Activated CD4-positive, alpha-beta T cell treated with anti-CD3 and anti-CD28 coated beads, Interleukin-2, amount 10 ng/mL, durations not matched to agents 24 days and 14 days (primary cell): ENCODE results near the gene FAM13B. TPM values are rescaled to one million over a fixed set of nuclear protein-coding genes. Genes with fewer than 3 reads are reported as not detected.
"Not testable (repeated sequence)": the region's sequence is repeated elsewhere in the genome, so short reads cannot be mapped to it uniquely, and the experiment has no call there.

Experiments used
- DNase-seq: peaks from one replicate; pipeline ENCODE4 v3.0.0; 2022
- H3K27ac Mint-ChIP-seq: one replicate; pipeline ENCODE4 v1.8.0; 2022; ENCODE audit warnings: mild to moderate bottlenecking, mixed read lengths
- H3K27me3 Mint-ChIP-seq: one replicate; pipeline ENCODE4 v1.8.0; 2022; ENCODE audit warnings: mixed read lengths
- H3K36me3 Mint-ChIP-seq: one replicate; pipeline ENCODE4 v1.8.0; 2022; ENCODE audit warnings: low read depth, mild to moderate bottlenecking, mixed read lengths
- H3K4me1 Mint-ChIP-seq: one replicate; pipeline ENCODE4 v1.8.0; 2021; ENCODE audit warnings: mixed read lengths
- H3K4me3 Mint-ChIP-seq: one replicate; pipeline ENCODE4 v1.8.0; 2022; ENCODE audit warnings: mild to moderate bottlenecking, moderate library complexity, mixed read lengths
- H3K9me3 Mint-ChIP-seq: one replicate; pipeline ENCODE4 v1.8.0; 2021; ENCODE audit warnings: mixed read lengths
- intact Hi-C: fragments of 100-400 bp; cut with micrococcal nuclease; formaldehyde crosslinking; loops from one replicate; pipeline ENCODE4 v1.15.1; 2023
- total RNA-seq: library from RNA; stranded (reverse); gene quantifications from 2 replicates; pipeline ENCODE4 v1.2.3, GENCODE V29; 2022

Gene FAM13B
- total RNA-seq, 1 donor from 2014 or later: 15.1 TPM

GRCh38 chr5:138028262-138028970, 4.5 kb downstream of the FAM13B start:
- Mint-ChIP-seq H3K36me3 (peaks cover 12% of the 10 kb centered on the region), H3K4me1 (peaks cover 47% of the 10 kb centered on the region)
- intact Hi-C loops, H3K4me3 Mint-ChIP-seq, H3K9me3 Mint-ChIP-seq, DNase-seq, H3K27ac Mint-ChIP-seq, H3K27me3 Mint-ChIP-seq: not testable (repeated sequence)

GRCh38 chr5:138026793-138027192, 6.1 kb downstream of the FAM13B start:
- H3K27ac Mint-ChIP-seq, H3K27me3 Mint-ChIP-seq, H3K4me3 Mint-ChIP-seq, intact Hi-C loops, DNase-seq, H3K9me3 Mint-ChIP-seq: not testable (repeated sequence)
- peaks cover 12% of the 10 kb centered on the region for H3K36me3 Mint-ChIP-seq
- H3K4me1 Mint-ChIP-seq: peaks cover 52% of the 10 kb centered on the region

DNA sequence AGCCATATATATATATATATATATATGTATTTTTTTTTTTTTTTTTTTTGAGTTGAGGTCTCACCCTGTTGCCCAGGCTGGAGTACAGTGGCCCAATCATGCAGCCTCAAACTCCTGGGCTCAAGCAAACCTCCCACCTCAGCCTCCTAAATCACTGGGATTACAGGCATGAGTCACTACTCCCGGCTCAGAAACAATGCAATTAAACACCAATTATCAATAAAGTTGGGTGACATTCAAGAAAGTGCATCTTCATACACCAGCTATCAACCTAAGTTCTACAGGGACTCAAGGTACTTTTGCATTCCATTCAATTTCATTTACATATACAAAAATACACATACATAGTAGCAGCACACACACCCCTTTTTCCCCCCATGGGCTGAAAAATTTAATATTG, 7.6 kb downstream of the FAM13B start:
- Mint-ChIP-seq H3K36me3 (peaks cover 20% of the 10 kb centered on the region), H3K9me3 (no peaks in the 10 kb centered on the region), H3K27ac (no peak overlapping the region), H3K4me1 (peaks cover 40% of the 10 kb centered on the region), H3K27me3 (no peaks in the 10 kb centered on the region), H3K4me3 (no peak overlapping the region)
- no peak for DNase-seq
- intact Hi-C loops: no loop called here

DNA sequence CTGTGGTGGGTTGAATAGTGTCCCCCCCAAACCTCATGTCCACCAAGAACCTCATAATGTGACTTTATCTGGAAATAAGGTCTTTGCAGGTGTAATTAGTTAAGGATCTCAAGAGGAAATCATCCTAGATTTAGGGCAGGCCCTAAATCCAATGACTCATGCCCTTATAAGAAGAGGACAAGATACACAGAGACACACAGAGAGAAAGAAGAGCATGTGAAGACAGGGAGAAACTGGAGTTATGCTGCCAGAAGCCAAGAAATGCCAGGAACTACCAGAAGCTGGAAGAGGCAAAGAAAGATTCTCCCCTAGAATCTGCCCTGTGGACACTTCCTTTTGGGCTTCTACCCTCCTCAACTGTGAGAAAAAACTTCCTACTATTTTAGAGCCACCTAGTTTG, 8.8 kb downstream of the FAM13B start:
- no peak overlapping the region for H3K4me3 Mint-ChIP-seq
- no peak for DNase-seq
- H3K36me3 Mint-ChIP-seq: peaks cover 26% of the 10 kb centered on the region
- H3K4me1 Mint-ChIP-seq: peaks cover 31% of the 10 kb centered on the region
- intact Hi-C loops: no loop called here
- H3K27me3 Mint-ChIP-seq: no peaks in the 10 kb centered on the region
- no peaks in the 10 kb centered on the region for H3K9me3 Mint-ChIP-seq
- H3K27ac Mint-ChIP-seq: no peak overlapping the region

- Mint-ChIP-seq H3K4me3 (no peak overlapping the region), H3K27ac (no peak overlapping the region), H3K4me1 (peaks cover 31% of the 10 kb centered on the region), H3K27me3 (no peaks in the 10 kb centered on the region), H3K36me3 (peaks cover 34% of the 10 kb centered on the region), H3K9me3 (no peaks in the 10 kb centered on the region)
- no peak for DNase-seq
- intact Hi-C loops: no loop called here
Measured at GRCh38 chr5:138022912-138023311, 10.0 kb downstream of the FAM13B start.

- Mint-ChIP-seq H3K4me1 (peaks cover 24% of the 10 kb centered on the region), H3K36me3 (peaks cover 36% of the 10 kb centered on the region), H3K27me3 (no peaks in the 10 kb centered on the region), H3K27ac (no peak overlapping the region), H3K9me3 (no peaks in the 10 kb centered on the region), H3K4me3 (no peak overlapping the region)
- DNase-seq: no peak
- intact Hi-C loops: no loop called here
Measured at GRCh38 chr5:138021771-138022170, 11.1 kb downstream of the FAM13B start.

DNA sequence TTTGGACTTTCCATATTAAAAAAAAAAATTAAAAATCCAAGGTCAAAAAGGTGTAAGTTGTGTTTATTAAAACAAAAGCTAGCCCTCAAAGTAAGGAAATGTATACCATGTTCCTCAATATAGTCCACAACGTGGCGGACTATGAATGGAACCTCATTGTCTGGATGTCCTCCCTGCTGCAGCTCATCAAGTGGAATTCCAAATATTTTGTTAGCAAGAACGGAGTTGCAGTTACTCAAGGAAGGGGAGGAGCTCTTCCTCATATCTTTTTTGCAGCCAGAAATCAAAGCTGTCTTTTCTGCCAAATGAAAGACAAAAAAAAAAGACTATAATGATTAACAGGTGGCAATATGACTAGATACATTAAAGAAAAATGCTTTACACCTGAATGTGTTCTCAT, 14.0 kb downstream of the FAM13B start:
- no peaks in the 10 kb centered on the region for H3K27me3 Mint-ChIP-seq
- no peaks in the 10 kb centered on the region for H3K9me3 Mint-ChIP-seq
- no peak overlapping the region for H3K27ac Mint-ChIP-seq
- H3K4me3 Mint-ChIP-seq: no peak overlapping the region
- peaks cover 16% of the 10 kb centered on the region for H3K4me1 Mint-ChIP-seq
- no peak for DNase-seq
- H3K36me3 Mint-ChIP-seq: peaks cover 49% of the 10 kb centered on the region
- intact Hi-C loops: no loop called here

GRCh38 chr5:138015916-138016315, 17.0 kb downstream of the FAM13B start:
- H3K9me3 Mint-ChIP-seq: no peaks in the 10 kb centered on the region
- H3K4me3 Mint-ChIP-seq: no peak overlapping the region
- intact Hi-C loops: no loop called here
- no peak overlapping the region for H3K27ac Mint-ChIP-seq
- peaks cover 11% of the 10 kb centered on the region for H3K4me1 Mint-ChIP-seq
- H3K36me3 Mint-ChIP-seq: peaks cover 53% of the 10 kb centered on the region
- no peaks in the 10 kb centered on the region for H3K27me3 Mint-ChIP-seq
- DNase-seq: no peak

- Mint-ChIP-seq H3K27me3 (no peaks in the 10 kb centered on the region), H3K27ac (no peak overlapping the region), H3K36me3 (peaks cover 43% of the 10 kb centered on the region), H3K4me3 (no peak overlapping the region), H3K9me3 (no peaks in the 10 kb centered on the region), H3K4me1 (peaks cover 8% of the 10 kb centered on the region)
- no peak for DNase-seq
- intact Hi-C loops: no loop called here
Measured at GRCh38 chr5:138011991-138012390, 20.9 kb downstream of the FAM13B start.

DNA sequence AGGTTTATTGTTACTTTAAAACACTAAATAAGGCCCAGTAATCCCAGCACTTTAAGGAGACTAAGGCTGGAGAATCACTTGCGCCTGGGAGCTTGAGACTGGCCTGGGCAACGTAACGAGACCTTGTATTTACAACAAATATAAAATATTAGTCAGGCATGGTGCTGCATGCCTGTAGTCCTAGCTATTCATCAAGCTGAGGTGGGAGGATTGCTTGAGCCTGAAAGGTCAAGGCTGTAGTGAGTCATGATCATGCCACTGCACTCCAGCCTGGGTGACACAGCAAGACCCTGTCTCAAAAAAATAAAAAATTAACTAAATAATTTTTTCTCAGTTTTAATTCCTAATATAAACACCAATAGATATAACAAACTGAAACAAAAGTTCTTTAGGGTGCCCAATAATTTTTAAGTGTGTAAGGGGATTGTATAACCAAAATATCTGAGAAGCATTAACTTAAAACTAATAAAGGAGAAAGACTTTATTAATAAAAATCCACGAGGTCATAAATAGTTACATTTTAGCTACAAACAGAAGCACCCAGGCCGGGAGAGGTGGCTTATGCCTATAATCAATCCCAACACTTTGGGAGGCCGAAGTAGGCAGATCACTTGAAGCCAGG, 32.7 kb downstream of the FAM13B start:
- Mint-ChIP-seq H3K36me3 (peaks cover 63% of the 10 kb centered on the region), H3K27ac (no peak overlapping the region), H3K27me3 (no peaks in the 10 kb centered on the region), H3K4me3 (no peak overlapping the region), H3K9me3 (peaks cover 16% of the 10 kb centered on the region), H3K4me1 (peaks cover 29% of the 10 kb centered on the region)
- intact Hi-C loops: no loop called here
- no peak for DNase-seq

- Mint-ChIP-seq H3K4me1 (peaks cover 31% of the 10 kb centered on the region), H3K36me3 (peaks cover 54% of the 10 kb centered on the region), H3K27me3 (no peaks in the 10 kb centered on the region), H3K27ac (peak overlapping the region; percentile 92), H3K9me3 (peaks cover 16% of the 10 kb centered on the region), H3K4me3 (peak overlapping the region; percentile 28)
- no peak for DNase-seq
- intact Hi-C loops: loop anchor here (2.0 to 5.0 kb wide), 4 partner anchors 35 to 340 kb away; partner anchors contain the start of genes FAM13B, FAM53C and PKD2L2
Measured at GRCh38 chr5:137997726-137998213, 35.1 kb downstream of the FAM13B start.

- peaks cover 46% of the 10 kb centered on the region for H3K36me3 Mint-ChIP-seq
- intact Hi-C loops: loop anchor here (2.0 to 5.0 kb wide), 4 partner anchors 37 to 342 kb away; partner anchors contain the start of genes FAM13B, FAM53C and PKD2L2
- H3K27me3 Mint-ChIP-seq: no peaks in the 10 kb centered on the region
- H3K4me1 Mint-ChIP-seq: peaks cover 32% of the 10 kb centered on the region
- no peak for DNase-seq
- H3K4me3 Mint-ChIP-seq: no peak overlapping the region
- H3K9me3 Mint-ChIP-seq: peaks cover 16% of the 10 kb centered on the region
- peak overlapping the region; percentile 37 for H3K27ac Mint-ChIP-seq
Measured at GRCh38 chr5:137995749-137996128, 37.1 kb downstream of the FAM13B start.

- no peak overlapping the region for H3K4me3 Mint-ChIP-seq
- no peak for DNase-seq
- intact Hi-C loops: loop anchor here (5.0 kb wide), 3 partner anchors 37 to 342 kb away; partner anchors contain the start of genes FAM13B, FAM53C and PKD2L2
- peaks cover 16% of the 10 kb centered on the region for H3K9me3 Mint-ChIP-seq
- peaks cover 32% of the 10 kb centered on the region for H3K4me1 Mint-ChIP-seq
- peak overlapping the region; percentile 8 for H3K27ac Mint-ChIP-seq
- peaks cover 45% of the 10 kb centered on the region for H3K36me3 Mint-ChIP-seq
- H3K27me3 Mint-ChIP-seq: no peaks in the 10 kb centered on the region
Measured at GRCh38 chr5:137995077-137995748, 37.7 kb downstream of the FAM13B start.

GRCh38 chr5:137994556-137994955, 38.3 kb downstream of the FAM13B start:
- H3K4me3 Mint-ChIP-seq: no peak overlapping the region
- no peaks in the 10 kb centered on the region for H3K27me3 Mint-ChIP-seq
- peaks cover 32% of the 10 kb centered on the region for H3K4me1 Mint-ChIP-seq
- peaks cover 14% of the 10 kb centered on the region for H3K9me3 Mint-ChIP-seq
- no peak overlapping the region for H3K27ac Mint-ChIP-seq
- no peak for DNase-seq
- H3K36me3 Mint-ChIP-seq: peaks cover 39% of the 10 kb centered on the region
- intact Hi-C loops: no loop called here
